Measurements from ENCODE around the gene ASNS.
A peak's percentile ranks its signal among the peaks of the same experiment; 100 is the strongest.

Gene ASNS

GRCh38 chr7:97871659-97872024 is 566 bp downstream of the ASNS start:
- Histone ChIP-seq H3K4me3 (replicated peaks; ENCODE audit: low read depth, low read length) (peak overlapping the region; percentile 83), H3K27me3 (replicated peaks; ENCODE audit: control insufficient read depth, insufficient read depth, low read length) (no peaks in the 10 kb centered on the region), H3K36me3 (ENCODE audit: control insufficient read depth, insufficient read depth, low read length) (no peaks in the 10 kb centered on the region; the same call in 1 of the 2 replicates)
- no peak for TF ChIP-seq CTCF (IDR thresholded peaks at IDR 0.05; ENCODE audit: insufficient read depth, low read length, poor library complexity, severe bottlenecking)
- no peak for DNase-seq (ENCODE audit: extremely low read depth, insufficient read length)

- Histone ChIP-seq H3K36me3 (ENCODE audit: control insufficient read depth, insufficient read depth, low read length) (no peaks in the 10 kb centered on the region; the same call in 1 of the 2 replicates), H3K4me3 (replicated peaks; ENCODE audit: low read depth, low read length) (no peak overlapping the region)
Observed at GRCh38 chr7:97868788-97869187, 3.4 kb downstream of the ASNS start.

GRCh38 chr7:97868314-97868713 is 3.9 kb downstream of the ASNS start:
- no peak for DNase-seq (ENCODE audit: extremely low read depth, insufficient read length)
- Histone ChIP-seq H3K36me3 (ENCODE audit: control insufficient read depth, insufficient read depth, low read length) (peaks cover 1% of the 10 kb centered on the region), H3K27me3 (replicated peaks; ENCODE audit: control insufficient read depth, insufficient read depth, low read length) (no peaks in the 10 kb centered on the region), H3K4me3 (replicated peaks; ENCODE audit: low read depth, low read length) (no peak overlapping the region)
- TF ChIP-seq CTCF (IDR thresholded peaks at IDR 0.05; ENCODE audit: insufficient read depth, low read length, poor library complexity, severe bottlenecking) = no peak

More at GRCh38 chr7:97868788-97869187, 3.4 kb downstream of the ASNS start:
- no peak for TF ChIP-seq CTCF (IDR thresholded peaks at IDR 0.05; ENCODE audit: insufficient read depth, low read length, poor library complexity, severe bottlenecking)
- no peak for DNase-seq (ENCODE audit: extremely low read depth, insufficient read length)
- no peaks in the 10 kb centered on the region for H3K27me3 ChIP-seq (replicated peaks; ENCODE audit: control insufficient read depth, insufficient read depth, low read length)

GRCh38 chr7:97865104-97865503 is 7.1 kb downstream of the ASNS start:
- TF ChIP-seq CTCF (IDR thresholded peaks at IDR 0.05; ENCODE audit: insufficient read depth, low read length, poor library complexity, severe bottlenecking) = no peak
- no peaks in the 10 kb centered on the region for H3K27me3 ChIP-seq (replicated peaks; ENCODE audit: control insufficient read depth, insufficient read depth, low read length)
- no peak for DNase-seq (ENCODE audit: extremely low read depth, insufficient read length)
- H3K36me3 ChIP-seq (ENCODE audit: control insufficient read depth, insufficient read depth, low read length) = peaks cover 2% of the 10 kb centered on the region
- no peak overlapping the region for H3K4me3 ChIP-seq (replicated peaks; ENCODE audit: low read depth, low read length)

- Histone ChIP-seq H3K27me3 (replicated peaks; ENCODE audit: control insufficient read depth, insufficient read depth, low read length) (no peaks in the 10 kb centered on the region), H3K4me3 (replicated peaks; ENCODE audit: low read depth, low read length) (no peak overlapping the region), H3K36me3 (ENCODE audit: control insufficient read depth, insufficient read depth, low read length) (peaks cover 8% of the 10 kb centered on the region)
- no peak for DNase-seq (ENCODE audit: extremely low read depth, insufficient read length)
- no peak for TF ChIP-seq CTCF (IDR thresholded peaks at IDR 0.05; ENCODE audit: insufficient read depth, low read length, poor library complexity, severe bottlenecking)
Observed at GRCh38 chr7:97859606-97860204, 12.5 kb downstream of the ASNS start.

GRCh38 chr7:97858221-97858620 is 14.0 kb downstream of the ASNS start:
- TF ChIP-seq CTCF (IDR thresholded peaks at IDR 0.05; ENCODE audit: insufficient read depth, low read length, poor library complexity, severe bottlenecking) = no peak
- H3K27me3 ChIP-seq (replicated peaks; ENCODE audit: control insufficient read depth, insufficient read depth, low read length) = no peaks in the 10 kb centered on the region
- peaks cover 6% of the 10 kb centered on the region for H3K36me3 ChIP-seq (ENCODE audit: control insufficient read depth, insufficient read depth, low read length)
- DNase-seq (ENCODE audit: extremely low read depth, insufficient read length) = no peak
- no peak overlapping the region for H3K4me3 ChIP-seq (replicated peaks; ENCODE audit: low read depth, low read length)
